Activated CD8-positive, alpha-beta memory T cell treated with anti-CD3 and anti-CD28 coated beads, Interleukin-2, amount 10 ng/mL, durations not matched to agents 7 days and 5 days (primary cell): ENCODE results near the gene DDR2. TPM values are rescaled to one million over a fixed set of nuclear protein-coding genes. Genes with fewer than 3 reads are reported as not detected.

Experiments used
- ATAC-seq: fragments of 150-1000 bp; cut with Tn5 transposase; one replicate; pipeline ENCODE4 v1.10.0; 2021; ENCODE audit warnings: moderate library complexity
- CTCF ChIA-PET: fragments of 350-600 bp; sonication (Branson Sonifier 250); formaldehyde crosslinking; loops from one replicate; lab custom pipeline; 2021; ENCODE audit warnings: antibody characterized with exemption; lab: Charles Lee
- DNase-seq: peaks from one replicate; pipeline ENCODE4 v3.0.0-alpha.2; 2020
- H3K27ac Mint-ChIP-seq: one replicate; pipeline ENCODE4 v1.8.0; 2021; ENCODE audit warnings: mild to moderate bottlenecking, mixed read lengths
- H3K27me3 Mint-ChIP-seq: one replicate; pipeline ENCODE4 v1.8.0; 2021; ENCODE audit warnings: mixed read lengths
- H3K36me3 Mint-ChIP-seq: one replicate; pipeline ENCODE4 v1.8.0; 2021; ENCODE audit warnings: mild to moderate bottlenecking, mixed read lengths
- H3K4me1 Mint-ChIP-seq: one replicate; pipeline ENCODE4 v1.8.0; 2021; ENCODE audit warnings: mixed read lengths
- H3K4me3 Mint-ChIP-seq: one replicate; pipeline ENCODE4 v1.8.0; 2021; ENCODE audit warnings: mild to moderate bottlenecking, moderate library complexity, mixed read lengths
- H3K9me3 Mint-ChIP-seq: one replicate; pipeline ENCODE4 v1.8.0; 2022; ENCODE audit warnings: low read depth, mixed read lengths
- total RNA-seq, 2 experiments: library from RNA; stranded (reverse); gene quantifications; one replicate each; pipeline ENCODE4 v1.2.3, GENCODE V29; 2021

Gene DDR2
- total RNA-seq, 2 experiments from 2014 or later, result 0.16 to 0.18 TPM

DNA sequence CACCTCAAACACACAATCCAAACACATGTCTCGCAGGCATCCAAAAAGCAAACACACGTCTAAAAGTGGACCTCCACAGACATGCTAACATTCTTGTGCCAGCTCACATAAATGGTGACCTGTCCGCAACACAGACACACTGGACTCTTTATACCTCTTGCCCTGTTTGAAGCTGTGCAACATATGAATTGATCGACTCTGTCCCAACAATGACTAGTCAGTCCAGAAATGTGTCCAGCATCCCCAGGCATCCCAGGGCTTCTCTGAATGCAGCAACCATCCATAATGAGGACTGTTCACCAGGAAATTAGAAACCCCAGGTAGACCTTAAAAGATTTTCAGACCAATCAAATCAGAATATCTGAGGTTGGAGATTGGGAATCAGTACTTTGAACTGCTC, 3.2 kb downstream of the DDR2 start:
- no peak overlapping the region for H3K27ac Mint-ChIP-seq
- H3K27me3 Mint-ChIP-seq, result peaks cover 3% of the 10 kb centered on the region
- no peak for DNase-seq
- CTCF ChIA-PET, result no interaction called here
- no peaks in the 10 kb centered on the region for H3K4me1 Mint-ChIP-seq
- no peaks in the 10 kb centered on the region for H3K36me3 Mint-ChIP-seq
- no peaks in the 10 kb centered on the region for H3K9me3 Mint-ChIP-seq
- H3K4me3 Mint-ChIP-seq, result no peak overlapping the region
- no peak for ATAC-seq

DNA sequence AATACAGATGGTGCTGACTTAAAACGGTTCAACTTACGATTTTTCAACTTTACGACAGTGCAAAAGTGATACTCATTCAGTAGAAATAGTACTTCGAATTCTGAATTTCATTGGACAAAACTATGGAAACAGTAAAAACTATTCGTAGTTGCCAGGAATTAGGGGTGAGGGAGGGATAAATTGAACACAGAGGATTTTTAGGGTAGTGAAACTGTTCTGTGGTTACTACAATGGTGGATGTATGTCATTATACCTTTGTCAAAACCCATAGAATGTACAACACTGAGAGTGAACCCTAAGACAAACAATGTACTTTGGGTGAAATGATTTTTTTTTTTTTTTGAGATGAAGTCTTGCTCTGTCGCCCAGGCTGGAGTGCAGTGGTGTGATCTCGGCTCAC, 7.5 kb downstream of the DDR2 start:
- ATAC-seq (no peak), DNase-seq (no peak)
- Mint-ChIP-seq H3K36me3 (no peaks in the 10 kb centered on the region), H3K27me3 (peaks cover 3% of the 10 kb centered on the region), H3K4me1 (no peaks in the 10 kb centered on the region), H3K4me3 (no peak overlapping the region), H3K9me3 (no peaks in the 10 kb centered on the region), H3K27ac (no peak overlapping the region)
- CTCF ChIA-PET, result no interaction called here

DNA sequence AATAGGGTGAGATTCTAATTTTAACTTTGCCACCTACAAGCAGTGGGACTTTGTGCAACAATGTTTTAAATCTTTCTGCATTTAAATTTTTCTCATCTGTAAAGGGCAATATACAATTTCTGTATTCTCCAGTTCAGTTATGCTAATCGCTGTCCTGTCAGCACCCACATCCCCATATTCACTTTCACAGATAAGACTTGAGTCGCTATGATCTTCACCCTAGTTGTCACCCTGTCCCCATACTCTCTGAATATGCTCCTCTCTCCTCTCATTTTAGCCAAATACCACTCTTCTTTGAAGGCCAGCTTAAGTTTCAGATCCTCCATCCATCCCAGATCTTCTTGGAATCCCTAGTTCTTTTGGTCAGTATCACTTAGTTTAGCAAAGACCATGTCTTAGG, 8.8 kb downstream of the DDR2 start:
- Mint-ChIP-seq H3K9me3 (no peaks in the 10 kb centered on the region), H3K36me3 (no peaks in the 10 kb centered on the region), H3K27me3 (peaks cover 3% of the 10 kb centered on the region), H3K27ac (no peak overlapping the region), H3K4me1 (no peaks in the 10 kb centered on the region), H3K4me3 (no peak overlapping the region)
- DNase-seq (no peak), ATAC-seq (no peak)
- CTCF ChIA-PET, result no interaction called here

DNA sequence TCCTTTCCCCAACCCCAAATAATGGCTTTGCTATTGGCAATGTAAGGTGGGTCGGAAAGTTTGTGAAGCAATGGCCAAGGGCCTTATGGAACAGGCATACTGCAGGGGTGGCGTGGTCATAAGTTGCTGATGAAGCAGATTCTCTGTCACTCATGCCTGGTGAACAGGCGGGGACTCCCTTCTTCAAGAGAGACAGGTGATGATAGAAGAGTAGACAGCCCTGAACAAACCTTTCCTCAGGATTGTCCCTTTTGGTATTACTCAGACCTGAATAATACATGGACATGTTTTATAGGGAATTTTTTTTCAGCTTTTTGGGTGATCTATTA, 12.7 kb downstream of the DDR2 start:
- no peak overlapping the region for H3K4me3 Mint-ChIP-seq
- ATAC-seq, result no peak
- DNase-seq, result no peak
- CTCF ChIA-PET, result no interaction called here
- H3K36me3 Mint-ChIP-seq, result no peaks in the 10 kb centered on the region
- no peak overlapping the region for H3K27ac Mint-ChIP-seq
- no peaks in the 10 kb centered on the region for H3K4me1 Mint-ChIP-seq
- no peaks in the 10 kb centered on the region for H3K9me3 Mint-ChIP-seq
- H3K27me3 Mint-ChIP-seq, result peaks cover 20% of the 10 kb centered on the region

DNA sequence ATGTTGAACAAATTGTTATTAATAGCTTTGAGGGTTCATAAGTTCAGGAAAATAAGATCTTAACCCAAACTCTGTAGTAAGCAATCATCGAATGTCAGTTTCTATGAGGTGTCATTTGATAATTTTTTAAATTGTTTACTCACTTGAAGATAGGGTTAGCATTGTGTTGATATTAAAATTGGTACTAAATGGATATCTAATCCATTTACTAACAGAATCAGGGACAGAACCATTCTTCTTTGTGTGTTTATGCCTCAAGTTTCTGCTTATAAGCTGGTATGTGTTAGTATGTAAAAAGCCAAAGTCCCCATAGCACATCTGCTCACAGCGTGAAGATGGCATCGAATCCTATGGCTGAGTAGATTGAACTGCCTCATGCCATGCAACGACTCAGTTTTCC, 13.4 kb downstream of the DDR2 start:
- Mint-ChIP-seq H3K4me3 (no peak overlapping the region), H3K27me3 (peaks cover 20% of the 10 kb centered on the region), H3K4me1 (no peaks in the 10 kb centered on the region), H3K36me3 (no peaks in the 10 kb centered on the region), H3K27ac (no peak overlapping the region), H3K9me3 (no peaks in the 10 kb centered on the region)
- ATAC-seq, result no peak
- no peak for DNase-seq
- CTCF ChIA-PET, result no interaction called here

DNA sequence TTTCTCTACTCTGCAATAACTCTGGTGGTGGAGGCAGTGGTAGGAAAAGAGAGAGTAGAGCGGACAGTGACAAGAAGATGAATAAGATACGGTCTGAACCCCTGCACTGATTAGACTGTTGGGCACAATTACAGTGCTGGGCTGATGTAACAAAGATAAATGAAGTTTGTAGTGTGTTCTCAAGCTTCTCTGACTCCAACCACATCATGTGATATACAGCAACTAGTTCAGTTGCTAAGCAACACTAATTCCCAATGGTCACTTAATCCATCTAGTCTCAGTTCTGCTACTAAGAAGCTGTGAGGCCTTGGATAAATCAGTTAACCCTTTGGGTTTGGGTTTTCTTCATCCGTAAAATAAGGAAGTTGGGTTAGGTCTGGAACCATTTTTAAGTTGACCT, 17.3 kb downstream of the DDR2 start:
- H3K4me1 Mint-ChIP-seq, result no peaks in the 10 kb centered on the region
- H3K27ac Mint-ChIP-seq, result no peak overlapping the region
- no peaks in the 10 kb centered on the region for H3K36me3 Mint-ChIP-seq
- DNase-seq, result no peak
- no peak for ATAC-seq
- no peak overlapping the region for H3K4me3 Mint-ChIP-seq
- H3K27me3 Mint-ChIP-seq, result peaks cover 33% of the 10 kb centered on the region
- CTCF ChIA-PET, result no interaction called here
- no peaks in the 10 kb centered on the region for H3K9me3 Mint-ChIP-seq

DNA sequence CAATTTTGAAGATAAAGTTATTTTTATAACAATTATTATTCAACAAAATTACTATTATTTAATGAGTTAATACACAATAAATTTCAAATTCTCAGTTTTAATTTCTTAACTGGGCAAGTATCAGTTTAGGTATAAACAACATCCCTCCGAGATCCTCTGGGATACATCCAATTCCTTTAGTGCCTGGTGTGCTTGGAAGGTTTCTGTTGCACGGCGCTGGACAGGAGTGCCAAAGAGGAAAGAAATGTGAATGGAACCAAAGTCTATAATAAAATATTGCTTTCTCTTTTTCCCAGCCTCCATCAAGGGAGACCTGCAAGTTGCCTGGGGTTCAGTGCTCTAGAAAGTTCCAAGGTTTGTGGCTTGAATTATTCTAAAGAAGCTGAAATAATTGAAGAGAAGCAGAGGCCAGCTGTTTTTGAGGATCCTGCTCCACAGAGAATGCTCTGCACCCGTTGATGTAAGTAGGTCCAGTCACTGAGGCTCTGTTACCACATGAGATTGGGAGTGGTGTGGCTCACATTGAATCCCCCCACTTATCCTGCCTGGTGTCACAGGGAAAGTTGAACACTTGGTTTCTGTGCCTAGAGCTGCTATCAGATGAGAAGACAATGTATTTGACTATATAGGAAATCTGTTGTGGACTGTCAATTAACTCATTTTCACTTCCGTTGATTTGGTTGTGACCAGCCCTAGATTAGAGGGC, 22.8 kb downstream of the DDR2 start:
- ATAC-seq, result no peak
- no peaks in the 10 kb centered on the region for H3K9me3 Mint-ChIP-seq

DNA sequence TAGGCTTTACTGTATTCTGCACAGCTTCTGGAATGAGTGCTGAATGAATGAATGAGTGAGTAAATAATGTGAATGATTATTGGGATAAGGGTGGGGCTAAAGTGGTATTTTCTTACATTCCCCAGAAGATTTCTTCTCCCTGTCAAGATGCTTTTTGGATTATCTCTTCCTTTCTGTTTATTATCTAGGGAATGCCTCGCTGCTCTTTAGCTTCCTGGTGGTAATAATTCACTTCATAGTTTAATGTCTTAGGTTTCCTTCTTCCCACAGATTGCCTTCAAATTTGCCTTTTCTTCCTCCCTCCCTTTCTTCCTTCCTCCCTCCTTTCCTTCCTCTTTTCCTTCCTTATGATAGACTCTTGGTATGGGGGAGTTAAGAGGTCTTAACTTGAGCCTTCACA, 24.0 kb downstream of the DDR2 start:
- CTCF ChIA-PET, result no interaction called here
- ATAC-seq (no peak), DNase-seq (no peak)
- no peaks in the 10 kb centered on the region for H3K9me3 Mint-ChIP-seq
- peaks cover 16% of the 10 kb centered on the region for H3K27me3 Mint-ChIP-seq
- H3K4me3 Mint-ChIP-seq, result no peak overlapping the region
- H3K36me3 Mint-ChIP-seq, result no peaks in the 10 kb centered on the region
- no peaks in the 10 kb centered on the region for H3K4me1 Mint-ChIP-seq
- no peak overlapping the region for H3K27ac Mint-ChIP-seq

More for the DNA sequence above, 22.8 kb downstream of the DDR2 start:
- DNase-seq, result no peak
- no peaks in the 10 kb centered on the region for H3K4me1 Mint-ChIP-seq
- peaks cover 20% of the 10 kb centered on the region for H3K27me3 Mint-ChIP-seq
- no peak overlapping the region for H3K27ac Mint-ChIP-seq
- CTCF ChIA-PET, result no interaction called here
- no peaks in the 10 kb centered on the region for H3K36me3 Mint-ChIP-seq
- H3K4me3 Mint-ChIP-seq, result no peak overlapping the region

DNA sequence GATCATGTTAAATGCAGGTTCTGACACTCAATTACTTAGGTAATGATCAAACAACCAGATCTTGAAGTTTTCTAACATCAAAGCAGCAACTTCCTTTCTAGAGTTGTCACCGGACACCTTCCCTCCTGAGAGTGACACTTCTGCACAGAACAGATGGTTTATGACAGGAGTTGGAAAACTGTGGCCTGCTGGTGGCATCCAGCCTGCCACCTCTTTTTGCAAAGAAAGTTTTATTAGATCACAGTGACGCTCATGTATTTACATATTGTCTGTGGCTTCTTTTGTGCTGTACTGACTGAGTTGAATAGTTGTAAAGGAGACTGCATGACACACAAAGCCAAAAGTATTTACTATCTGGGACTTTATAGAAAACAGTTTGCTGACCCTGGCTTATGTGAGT, 28.3 kb downstream of the DDR2 start:
- Mint-ChIP-seq H3K4me1 (no peaks in the 10 kb centered on the region), H3K36me3 (no peaks in the 10 kb centered on the region), H3K27ac (no peak overlapping the region), H3K9me3 (no peaks in the 10 kb centered on the region), H3K27me3 (peaks cover 13% of the 10 kb centered on the region), H3K4me3 (no peak overlapping the region)
- ATAC-seq (no peak), DNase-seq (no peak)
- CTCF ChIA-PET, result no interaction called here

DNA sequence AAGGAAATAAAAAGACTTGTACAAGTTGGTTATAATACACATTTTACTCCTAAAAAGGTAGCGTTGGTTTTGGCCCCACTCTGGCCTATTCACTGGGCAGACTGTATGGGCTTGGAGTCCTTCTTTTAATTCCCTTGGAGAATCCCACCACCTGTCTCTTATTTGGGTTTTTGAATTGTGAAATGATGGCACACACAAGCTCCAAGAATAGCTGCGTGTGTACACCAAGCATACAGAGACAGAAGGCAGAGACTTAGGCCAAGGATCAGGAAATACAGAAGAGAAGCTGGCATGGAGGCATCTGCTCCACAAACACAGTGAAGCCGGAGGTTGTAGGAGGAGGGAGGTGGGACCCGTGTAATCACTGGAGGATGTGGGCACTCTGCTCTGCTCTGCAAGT, 29.1 kb downstream of the DDR2 start:
- Mint-ChIP-seq H3K36me3 (no peaks in the 10 kb centered on the region), H3K9me3 (no peaks in the 10 kb centered on the region), H3K27ac (no peak overlapping the region), H3K27me3 (peaks cover 19% of the 10 kb centered on the region), H3K4me1 (no peaks in the 10 kb centered on the region), H3K4me3 (no peak overlapping the region)
- no peak for DNase-seq
- CTCF ChIA-PET, result no interaction called here
- ATAC-seq, result no peak

DNA sequence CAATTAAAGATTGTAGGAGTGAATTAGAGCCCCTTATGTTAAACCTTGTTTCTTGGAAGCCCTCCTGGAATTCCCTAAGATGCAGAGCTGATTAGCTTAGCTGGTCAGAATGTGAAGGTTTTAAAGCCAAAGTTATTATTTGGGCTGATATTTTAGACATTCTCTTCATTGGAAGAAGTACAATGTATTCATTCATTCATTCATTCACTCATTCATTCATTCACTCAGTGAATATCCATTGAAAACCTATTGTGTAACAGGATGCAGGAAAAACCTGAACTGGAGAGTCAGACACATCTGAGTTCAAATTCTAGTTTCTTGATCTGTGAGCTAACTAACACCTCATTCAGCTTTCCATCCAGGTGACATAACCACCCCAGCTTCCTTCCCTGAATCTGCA, 29.7 kb downstream of the DDR2 start:
- ATAC-seq, result no peak
- H3K27ac Mint-ChIP-seq, result no peak overlapping the region
- no peaks in the 10 kb centered on the region for H3K9me3 Mint-ChIP-seq
- no peaks in the 10 kb centered on the region for H3K4me1 Mint-ChIP-seq
- no peaks in the 10 kb centered on the region for H3K36me3 Mint-ChIP-seq
- CTCF ChIA-PET, result no interaction called here
- no peak overlapping the region for H3K4me3 Mint-ChIP-seq
- no peak for DNase-seq
- H3K27me3 Mint-ChIP-seq, result peaks cover 17% of the 10 kb centered on the region

DNA sequence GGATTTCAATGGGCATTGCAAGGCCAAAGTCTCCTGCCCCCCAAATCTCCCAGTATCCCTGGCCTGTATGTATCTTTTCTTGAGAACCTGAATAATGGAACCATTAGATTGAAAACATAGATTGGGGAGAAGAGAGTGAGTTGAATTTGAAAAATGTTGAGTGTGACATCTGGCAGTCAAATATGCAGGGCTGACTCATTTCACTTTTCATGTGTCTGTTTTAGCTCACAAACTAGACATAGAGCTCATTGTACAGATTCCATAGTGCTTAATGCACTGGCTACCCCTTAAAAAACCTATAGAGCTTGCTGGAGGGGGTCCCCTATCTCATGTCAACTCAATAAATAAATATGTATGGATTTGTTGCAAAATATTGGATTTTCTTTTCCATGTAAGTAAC, 30.8 kb downstream of the DDR2 start:
- H3K4me3 Mint-ChIP-seq, result no peak overlapping the region
- H3K4me1 Mint-ChIP-seq, result no peaks in the 10 kb centered on the region
- no peaks in the 10 kb centered on the region for H3K9me3 Mint-ChIP-seq
- CTCF ChIA-PET, result no interaction called here
- DNase-seq, result no peak
- no peak overlapping the region for H3K27ac Mint-ChIP-seq
- H3K27me3 Mint-ChIP-seq, result peaks cover 17% of the 10 kb centered on the region
- no peaks in the 10 kb centered on the region for H3K36me3 Mint-ChIP-seq
- no peak for ATAC-seq

DNA sequence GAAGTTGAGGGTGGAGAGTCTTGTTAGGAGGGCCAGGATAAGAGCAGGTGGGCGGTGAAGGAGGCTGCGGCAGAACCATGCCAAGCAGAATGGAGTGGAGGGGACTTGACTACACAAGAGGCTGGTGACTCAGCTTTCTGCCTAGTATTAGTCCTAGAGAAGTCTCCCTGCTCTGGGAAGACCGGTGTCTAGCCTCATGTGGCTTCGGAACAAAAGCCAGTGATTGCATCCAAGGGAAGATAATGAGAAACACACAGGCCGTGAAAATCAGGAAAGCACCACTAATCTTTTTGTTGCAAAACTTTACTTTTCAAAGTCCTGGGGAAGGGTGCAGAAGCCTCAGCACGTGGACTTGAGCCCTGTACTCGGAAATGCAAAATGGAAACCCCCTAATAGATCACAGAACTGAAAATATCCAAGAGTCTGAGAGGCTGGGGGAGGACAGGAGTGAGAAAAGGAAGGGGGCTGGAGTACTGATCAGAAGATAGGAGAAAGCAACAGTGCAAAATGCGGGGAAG, 31.4 kb downstream of the DDR2 start:
- Mint-ChIP-seq H3K27me3 (peaks cover 17% of the 10 kb centered on the region), H3K9me3 (no peaks in the 10 kb centered on the region), H3K36me3 (no peaks in the 10 kb centered on the region), H3K4me1 (no peaks in the 10 kb centered on the region), H3K4me3 (no peak overlapping the region), H3K27ac (no peak overlapping the region)
- CTCF ChIA-PET, result no interaction called here
- no peak for ATAC-seq
- DNase-seq, result no peak

DNA sequence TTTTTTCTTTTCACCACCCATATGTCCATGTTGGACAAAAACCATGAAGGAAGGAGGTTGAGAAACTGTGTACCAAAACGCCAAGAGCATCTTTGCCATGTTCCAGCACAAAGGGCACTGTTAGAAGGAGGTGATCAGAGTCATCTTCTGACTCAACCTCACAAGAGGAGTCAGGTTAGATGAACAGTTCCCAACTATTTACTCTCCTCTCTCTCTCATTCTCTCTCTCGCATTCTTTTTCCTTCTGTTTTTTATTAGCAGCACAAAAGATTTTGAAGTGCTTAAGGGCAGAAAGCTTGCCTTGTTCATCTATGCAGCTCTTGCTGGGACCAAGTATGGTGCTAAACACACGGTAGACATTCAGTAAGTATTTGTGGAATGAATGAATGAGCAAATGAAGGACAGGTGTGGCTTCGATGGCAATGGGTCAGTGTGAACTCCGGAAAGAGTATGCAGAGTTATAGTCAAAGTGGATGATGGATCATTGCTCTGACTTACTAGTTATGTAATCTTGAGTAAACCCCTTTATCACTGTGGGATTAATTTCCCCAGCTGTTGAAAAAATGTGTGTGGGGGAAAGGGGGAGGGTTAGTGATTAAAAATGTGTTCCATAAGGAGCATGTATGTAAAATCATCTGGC, 33.9 kb downstream of the DDR2 start:
- H3K36me3 Mint-ChIP-seq, result no peaks in the 10 kb centered on the region

More for the DNA sequence above, 33.9 kb downstream of the DDR2 start:
- H3K27ac Mint-ChIP-seq, result no peak overlapping the region
- CTCF ChIA-PET, result interaction anchor here (0.6 kb wide), 1 partner anchor 23 kb away, joined by 3 read pairs; no protein-coding TSS in a partner anchor
- ATAC-seq, result no peak
- H3K4me3 Mint-ChIP-seq, result no peak overlapping the region
- no peaks in the 10 kb centered on the region for H3K9me3 Mint-ChIP-seq
- H3K27me3 Mint-ChIP-seq, result peaks cover 12% of the 10 kb centered on the region
- no peak for DNase-seq
- H3K4me1 Mint-ChIP-seq, result no peaks in the 10 kb centered on the region
